CD4-positive, alpha-beta T cell treated with Interleukin-2 at 100 ng/mL for 4 hours (primary cell): ENCODE results near the gene ACAD8.

Experiments
- DNase-seq: peaks from one replicate; pipeline ENCODE4 v3.0.0-alpha.2; 2020; ENCODE audit warnings: low spot score

ACAD8 gene

DNA sequence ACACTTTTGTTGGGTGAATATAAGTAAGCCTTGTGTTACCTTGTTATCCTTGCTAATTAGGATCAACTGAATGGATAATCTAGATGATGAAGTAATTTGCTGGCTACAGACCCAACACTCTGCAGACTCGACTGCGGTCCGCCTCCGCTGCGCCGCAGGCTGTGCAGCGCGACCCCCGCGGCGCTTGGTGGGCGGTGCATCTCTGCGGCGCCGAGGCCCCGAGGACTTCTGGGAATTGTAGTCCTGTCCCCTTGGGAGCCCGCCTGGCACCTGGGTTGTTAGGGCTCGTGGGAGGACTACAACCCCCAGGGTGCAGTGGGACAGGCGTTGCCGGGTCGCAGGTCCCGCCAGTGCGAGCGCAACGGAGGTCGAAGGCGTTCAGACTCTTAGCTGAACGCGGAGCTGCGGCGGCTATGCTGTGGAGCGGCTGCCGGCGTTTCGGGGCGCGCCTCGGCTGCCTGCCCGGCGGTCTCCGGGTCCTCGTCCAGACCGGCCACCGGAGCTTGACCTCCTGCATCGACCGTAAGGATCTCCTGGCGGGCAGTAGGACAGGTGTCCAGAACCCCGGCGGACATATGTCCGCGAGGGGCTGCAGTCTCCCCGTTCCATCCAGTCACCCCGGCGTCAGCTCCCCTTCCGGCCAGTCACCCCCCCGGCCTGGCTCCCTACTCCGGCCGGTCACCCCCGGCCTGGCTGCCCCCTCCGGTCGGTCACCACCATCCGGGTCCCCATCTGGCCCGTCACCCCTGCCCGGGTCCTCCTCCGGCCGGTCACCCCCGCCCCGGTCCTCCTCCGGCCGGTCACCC is at the start of gene ACAD8, which contains the start of gene THYN1:
TSS of gene ACAD8 (plus strand) at position 381 of the 806 bp plus-strand sequence. CDS start at position 414, 33 bp downstream.
TSS of gene THYN1 (minus strand) at position 165 of the 806 bp plus-strand sequence. CDS start 470 bp downstream, outside the sequence.
- DNase-seq = peak; percentile 97

DNA sequence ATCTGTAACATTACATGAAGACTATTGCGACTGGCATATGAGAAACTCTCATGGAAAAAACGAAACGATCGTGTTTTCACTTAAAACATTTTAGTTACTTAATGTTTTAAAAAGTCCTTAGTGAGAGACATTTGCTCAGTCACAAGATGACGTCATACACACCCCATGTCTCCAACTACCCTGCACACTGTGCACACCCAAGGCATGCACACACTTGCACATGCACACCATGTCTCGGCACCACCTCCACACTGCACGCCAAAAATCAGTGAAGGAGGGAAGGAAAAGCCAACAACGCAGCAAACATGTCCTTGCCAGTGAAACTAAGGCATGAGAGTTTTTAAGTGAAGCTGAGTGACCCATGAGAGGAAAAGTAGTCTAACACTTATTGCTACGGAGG is 47.6 kb upstream of the ACAD8 start:
- no peak for DNase-seq

DNA sequence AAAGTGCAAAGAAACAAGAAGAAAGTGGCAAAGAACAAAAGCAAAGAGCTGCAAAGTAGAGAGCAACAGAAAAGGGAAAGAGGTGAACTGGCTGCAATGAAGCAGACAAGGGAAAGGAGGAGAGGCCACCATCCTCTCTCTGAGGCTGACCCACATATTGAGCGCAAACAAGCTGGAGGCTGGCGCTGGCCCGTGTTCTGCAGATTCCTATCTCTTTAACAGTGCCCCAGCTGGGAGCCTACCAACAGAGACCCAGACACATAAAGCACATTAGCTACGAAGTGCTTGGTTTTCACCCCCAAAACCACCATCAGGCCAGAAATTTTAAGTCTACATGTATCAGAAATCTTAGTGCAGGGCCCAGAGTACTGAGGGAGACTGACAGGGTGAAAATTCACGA is 47.2 kb upstream of the ACAD8 start:
- DNase-seq = no peak

DNA sequence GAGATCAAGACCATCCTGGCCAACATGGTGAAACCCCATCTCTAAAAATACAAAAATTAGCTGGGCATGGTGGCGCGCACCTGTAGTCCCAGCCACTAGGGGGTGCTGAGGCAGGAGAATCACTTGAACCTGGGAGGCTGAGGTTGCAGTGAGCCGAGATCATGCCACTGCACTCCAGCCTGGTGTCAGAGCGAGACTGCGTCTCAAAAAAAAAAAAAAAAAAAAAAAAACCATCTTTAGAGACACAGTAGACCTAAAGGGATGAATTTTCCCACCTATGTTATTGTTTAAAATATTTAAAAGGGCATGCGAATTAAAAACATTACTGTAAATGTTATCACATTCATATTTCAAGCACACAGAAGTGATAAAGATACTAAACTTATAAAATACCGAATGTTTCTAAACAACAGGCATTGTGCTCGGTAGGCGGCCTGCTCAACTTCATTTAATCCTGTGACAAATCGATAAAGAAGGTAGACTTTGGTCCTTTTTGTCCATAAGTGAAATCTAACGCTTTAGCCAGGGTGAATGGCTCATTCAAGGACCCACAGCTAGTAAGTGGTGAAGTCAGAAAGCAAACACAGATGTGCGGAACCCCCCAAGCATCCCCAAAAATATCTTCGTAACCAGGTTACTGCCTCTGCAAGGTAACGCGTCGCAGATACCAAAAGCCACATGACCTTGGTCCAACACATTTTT is 45.7 kb upstream of the ACAD8 start:
- peak; percentile 65 for DNase-seq

DNA sequence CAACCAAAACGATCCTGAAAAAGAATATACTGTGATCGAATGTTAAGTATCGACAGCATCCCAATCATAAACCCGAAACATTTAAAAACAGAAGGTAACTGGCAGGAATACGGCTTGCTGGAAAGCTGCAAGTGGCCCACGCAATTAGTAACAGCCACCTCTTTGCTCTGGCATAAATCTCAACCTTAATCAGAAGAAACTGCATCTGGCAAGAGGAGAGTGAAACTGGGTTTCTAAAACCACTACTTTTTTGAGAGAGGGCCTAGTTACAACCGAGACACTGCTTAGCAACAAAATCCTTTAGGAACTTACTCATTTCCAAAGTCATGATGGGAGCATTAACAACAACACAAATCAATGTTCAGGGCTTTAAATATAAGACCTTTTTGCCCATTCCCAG is 37.5 kb upstream of the ACAD8 start:
- no peak for DNase-seq

DNA sequence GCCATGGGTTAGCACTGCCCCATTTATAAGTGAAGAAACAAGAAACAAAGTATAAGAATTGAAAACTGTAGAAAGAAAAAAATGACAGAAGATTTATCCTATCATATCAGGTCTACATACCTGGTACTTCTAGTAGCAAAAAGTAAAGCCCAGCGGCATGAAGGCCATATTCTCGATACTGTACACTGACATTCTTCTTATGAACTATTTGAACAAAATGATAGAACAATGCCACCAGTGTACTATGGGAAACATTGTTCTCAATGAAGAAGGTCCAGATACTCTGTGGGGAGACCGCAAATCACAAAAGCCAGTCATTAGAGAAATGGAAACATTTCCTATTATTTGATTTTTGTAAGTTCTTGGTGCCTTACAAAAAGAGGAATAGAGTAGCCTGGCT is 36.6 kb upstream of the ACAD8 start:
- DNase-seq = no peak

DNA sequence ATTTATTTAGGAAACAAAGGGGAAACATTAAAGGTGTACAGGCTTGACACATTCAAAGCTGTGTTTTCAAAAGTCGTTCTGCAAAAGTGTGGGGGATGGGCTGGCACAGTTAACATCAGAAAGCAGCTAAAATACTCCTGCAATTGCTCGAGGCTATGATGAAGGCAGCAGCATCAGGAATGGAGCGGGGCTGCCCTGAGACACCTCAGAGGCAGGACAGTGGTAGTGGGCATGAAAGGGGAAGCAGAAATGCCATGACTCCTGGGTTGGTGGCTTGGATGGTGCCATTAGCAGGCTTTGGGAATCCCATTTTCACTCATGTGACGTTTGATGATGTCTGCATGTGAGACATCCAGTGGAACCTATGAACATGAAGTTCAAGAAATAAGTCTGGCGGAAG is 30.2 kb upstream of the ACAD8 start:
- no peak for DNase-seq

DNA sequence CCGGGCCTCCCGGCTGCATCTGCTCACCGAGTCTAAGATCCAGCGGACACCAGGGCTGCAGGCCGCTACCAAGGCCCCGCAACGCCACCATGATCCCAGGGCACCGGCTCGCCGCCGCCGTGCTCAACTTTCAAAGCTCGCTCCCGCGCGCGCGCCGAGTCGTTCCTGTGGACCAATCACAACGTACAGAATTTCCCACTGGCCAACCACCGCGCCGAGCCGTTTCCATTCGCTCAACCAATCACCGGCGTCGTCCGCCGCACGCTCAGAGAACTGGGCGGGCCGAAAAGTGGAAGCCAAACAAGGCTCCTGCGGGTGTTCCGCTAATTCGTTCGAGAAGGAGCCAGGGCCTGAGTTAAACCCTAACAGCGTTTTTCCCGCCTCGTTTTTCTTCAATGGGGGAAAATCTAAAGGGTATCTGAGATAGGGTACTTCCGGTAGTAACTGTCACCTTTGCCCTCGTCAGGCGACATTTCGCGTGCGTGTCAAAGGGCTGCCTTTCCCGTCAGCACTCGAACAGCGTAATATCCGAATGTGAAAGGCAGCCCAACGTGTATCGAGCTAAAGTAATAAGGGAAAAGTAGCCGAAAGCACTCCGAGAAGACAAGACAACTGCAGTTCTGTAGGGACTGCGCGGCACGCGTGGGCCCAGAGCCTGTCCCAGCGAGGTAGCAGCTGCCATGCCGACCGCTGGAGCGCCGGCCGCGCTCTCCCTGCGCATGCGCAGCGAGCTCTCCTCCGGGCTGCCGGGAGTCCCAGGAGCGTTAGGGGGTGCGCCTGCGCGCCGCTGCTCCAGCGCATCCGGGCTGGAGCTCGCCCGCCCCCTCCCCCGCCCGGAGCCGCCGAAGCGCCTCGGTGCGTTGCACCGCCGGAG is 29.3 kb upstream of the ACAD8 start, which contains the start of the genes NCAPD3 and VPS26B:
TSS of gene NCAPD3 (minus strand) at position 132 of the 874 bp plus-strand sequence. CDS start at position 91, 41 bp downstream.
TSS of gene VPS26B (plus strand) at position 836 of the 874 bp plus-strand sequence. CDS start 452 bp downstream, outside the sequence.
- peak; percentile 95 for DNase-seq

DNA sequence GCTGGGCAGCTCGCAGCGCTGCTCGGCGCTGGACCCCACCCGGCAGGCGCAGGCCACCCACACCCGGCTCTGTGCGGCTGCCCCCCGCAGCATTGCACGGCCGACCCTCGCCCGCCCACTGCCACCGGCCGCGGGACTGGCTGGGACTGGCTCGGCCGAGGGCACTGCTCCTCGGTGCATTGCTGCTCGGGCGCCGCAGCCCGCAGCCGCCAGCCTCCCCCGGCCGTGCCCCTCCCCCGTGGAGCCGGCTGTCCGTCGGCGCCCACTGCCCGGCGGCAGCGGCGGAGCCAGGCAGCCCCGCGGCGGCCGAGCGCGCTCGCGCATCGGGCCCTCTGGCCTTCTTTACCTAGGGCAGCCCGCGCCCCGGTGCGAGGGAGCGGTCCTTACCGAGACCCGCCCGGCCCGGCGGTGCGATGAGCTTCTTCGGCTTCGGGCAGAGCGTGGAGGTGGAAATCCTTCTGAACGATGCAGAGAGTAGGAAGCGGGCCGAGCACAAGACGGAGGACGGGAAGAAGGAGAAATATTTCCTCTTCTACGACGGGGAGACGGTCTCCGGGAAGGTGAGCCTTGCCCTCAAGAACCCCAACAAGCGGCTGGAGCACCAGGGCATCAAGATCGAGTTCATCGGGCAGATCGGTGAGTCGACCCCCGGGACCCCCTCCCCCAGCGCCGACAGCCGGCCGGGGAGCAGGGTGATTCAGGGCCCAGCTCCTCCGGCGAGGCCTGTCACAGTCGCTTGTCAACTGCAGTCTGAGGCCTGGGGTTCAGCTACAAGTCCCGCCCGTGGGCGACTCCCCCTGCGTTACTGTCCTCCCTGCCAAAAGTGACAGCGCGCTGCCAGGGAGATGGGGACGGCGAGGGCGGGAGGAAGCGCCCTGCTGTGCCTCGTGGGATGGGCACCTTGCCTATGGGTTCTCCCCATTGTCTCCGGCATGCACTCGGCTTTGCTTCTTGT is 28.4 kb upstream of the ACAD8 start:
- DNase-seq = peak; percentile 37

DNA sequence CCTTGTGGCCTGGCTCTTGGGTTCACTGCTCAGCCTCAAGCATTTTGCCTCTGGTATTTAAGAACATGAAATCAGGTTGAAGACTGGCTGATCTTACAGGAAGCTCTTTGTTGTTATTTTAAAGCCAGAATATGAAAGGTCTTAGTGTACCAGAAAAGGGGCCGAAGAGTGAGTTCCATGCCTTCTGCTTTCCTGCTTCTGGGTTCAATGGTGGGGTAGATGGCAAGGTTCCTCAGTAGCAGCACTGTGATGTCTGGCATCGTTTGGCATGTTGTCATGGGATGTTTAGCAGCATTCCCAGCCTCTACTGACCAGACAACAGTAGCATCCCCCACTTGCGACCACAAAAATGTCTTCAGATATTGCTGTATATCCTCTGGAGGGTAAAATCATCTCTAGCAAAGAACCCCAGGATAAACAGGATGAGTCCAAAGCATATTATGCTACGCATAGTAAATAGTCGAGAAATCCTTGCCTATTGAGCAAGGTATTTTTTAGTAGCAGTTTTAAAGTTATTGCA is 26.5 kb upstream of the ACAD8 start:
- DNase-seq = no peak

DNA sequence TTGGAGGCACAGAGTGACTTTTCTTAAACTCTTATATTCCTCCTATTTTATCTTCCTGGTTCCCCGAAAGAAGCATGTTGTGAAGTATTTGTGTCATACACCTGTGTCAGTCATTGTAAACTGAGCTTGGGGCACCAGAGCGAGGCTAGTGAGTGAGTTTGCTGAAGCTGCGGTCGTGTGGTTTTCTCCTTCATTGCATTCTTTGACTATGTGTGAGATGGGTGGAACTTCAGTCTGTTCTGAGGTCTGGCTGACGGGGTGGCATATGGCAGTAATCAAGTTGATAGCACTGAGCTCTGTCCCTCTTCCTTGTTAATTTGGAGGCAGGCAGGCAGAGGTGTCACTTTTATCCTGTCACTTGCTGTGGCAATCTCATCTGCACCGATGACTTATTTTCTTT is 24.7 kb upstream of the ACAD8 start:
- DNase-seq = peak; percentile 47

DNA sequence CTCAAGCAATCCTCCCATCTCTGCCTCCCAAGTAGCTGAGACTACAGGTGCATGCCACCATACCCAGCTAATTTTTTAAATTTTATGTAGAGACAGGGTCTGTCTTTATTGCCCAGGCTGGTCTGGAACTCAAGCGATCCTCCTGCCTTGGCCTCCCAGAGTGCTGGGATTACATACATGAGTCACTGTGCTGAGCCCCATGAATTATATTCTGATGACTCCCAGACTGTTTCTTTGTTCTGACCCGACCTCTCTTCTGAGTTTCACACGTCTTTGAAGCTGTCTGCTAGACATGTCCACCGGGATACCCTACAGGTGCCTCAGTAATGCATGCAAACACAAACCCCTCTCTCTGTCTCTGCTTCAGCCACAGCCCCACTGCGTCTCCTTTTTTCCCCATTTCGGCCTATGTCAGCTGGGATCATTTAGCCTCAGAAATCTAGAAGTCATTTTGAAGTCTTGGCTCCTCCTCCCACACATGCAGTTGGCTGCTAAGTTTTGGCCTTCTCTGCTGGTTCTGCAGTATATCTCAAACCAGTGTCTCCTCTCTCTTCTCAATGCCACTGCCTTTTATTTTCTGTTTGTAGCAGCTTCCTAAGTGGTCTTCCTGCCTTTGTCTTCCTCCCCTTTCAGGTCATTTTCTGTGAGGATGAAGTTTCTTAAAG is 24.1 kb upstream of the ACAD8 start:
- no peak for DNase-seq

DNA sequence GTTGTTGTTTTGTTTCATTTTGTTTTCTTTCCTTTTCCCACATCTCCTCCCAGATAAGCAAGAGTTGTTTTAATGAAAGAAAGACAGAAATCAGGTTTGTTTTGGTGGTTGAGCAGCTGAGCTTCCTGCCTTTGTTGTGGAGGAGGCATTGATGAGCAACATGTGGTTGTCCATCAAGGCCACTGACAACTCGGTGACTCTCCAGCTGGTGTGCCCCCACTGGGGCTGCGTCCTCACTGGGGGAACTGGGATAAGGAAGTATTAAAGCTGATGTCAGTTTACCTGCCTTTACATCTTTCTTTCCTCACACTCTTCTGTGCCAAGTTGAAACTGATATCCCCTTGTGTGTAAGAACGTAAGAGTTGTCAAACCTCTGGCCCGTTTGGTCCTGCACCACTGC is 23.0 kb upstream of the ACAD8 start:
- no peak for DNase-seq

DNA sequence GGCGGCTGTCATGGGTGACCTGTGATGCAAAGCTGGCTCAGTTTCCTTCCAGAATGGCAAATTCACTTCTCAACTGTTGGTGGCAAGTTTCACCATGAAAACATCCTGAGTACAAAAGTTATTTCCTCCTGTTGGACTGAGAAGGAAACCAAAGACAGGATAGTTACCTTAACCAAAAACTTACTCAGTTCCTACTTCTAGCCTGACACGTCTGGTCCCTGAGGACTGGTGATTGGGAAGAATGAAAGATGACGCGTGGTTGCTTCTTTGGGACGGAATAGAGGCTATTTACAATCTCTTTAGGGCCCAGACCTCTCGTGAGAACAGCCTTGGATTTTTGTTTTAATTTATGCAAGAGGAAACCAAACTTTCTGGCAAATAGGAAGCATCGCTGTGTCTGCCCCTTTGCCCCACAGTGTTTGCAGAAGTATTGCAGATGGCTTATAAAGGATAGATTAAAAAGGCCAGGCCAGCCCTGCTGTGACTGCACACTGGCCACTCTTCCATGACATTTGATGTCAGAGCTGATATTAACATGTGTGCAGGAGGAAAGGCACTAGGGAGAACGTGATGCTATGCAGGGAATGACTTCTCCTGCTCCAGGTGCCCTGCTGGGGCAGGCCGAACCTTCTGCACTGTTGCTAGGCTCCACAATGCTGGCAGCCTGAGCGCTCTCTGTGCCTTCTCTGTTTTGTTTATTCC is 21.3 kb upstream of the ACAD8 start:
- DNase-seq = no peak

DNA sequence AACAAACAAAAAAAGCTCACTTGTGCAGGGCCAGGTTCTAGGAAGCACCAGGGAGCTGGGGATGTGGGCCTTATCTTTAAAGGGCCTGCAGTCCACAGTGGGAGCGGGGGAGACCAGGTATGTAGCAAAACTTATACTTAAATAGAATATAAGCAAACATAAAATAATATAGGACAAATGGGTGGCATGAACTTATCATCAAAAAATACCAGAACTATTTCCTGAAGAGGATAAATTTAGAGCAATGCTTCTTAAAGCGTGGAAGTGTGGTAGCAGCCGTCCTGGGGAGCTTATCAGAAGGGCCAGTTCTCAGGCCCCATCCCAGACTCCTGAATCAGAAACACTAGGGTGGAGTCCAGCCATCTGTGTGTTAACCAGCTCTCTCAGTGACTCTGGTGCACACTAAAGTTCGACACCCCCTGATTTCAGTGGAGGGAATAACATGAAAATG is 19.6 kb upstream of the ACAD8 start:
- DNase-seq = no peak

DNA sequence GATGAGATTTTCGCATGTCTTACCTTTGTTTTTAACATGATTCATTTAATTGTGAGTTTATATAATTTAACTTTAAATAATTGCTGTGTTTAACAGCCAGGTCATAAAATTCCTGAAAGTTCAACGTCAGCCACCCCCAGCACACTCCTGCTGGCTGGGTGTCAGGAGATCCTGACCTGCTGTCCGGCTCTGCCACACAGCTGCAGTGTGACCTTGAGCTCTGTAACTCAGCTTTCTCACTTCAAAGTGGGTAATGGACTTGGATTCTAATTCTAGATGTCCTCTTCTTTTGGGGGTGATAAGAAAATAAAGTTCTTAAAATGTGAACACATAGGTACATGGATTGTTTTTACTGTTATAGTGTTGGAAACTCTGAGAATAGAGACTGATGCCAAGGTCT is 18.0 kb upstream of the ACAD8 start:
- DNase-seq = no peak

DNA sequence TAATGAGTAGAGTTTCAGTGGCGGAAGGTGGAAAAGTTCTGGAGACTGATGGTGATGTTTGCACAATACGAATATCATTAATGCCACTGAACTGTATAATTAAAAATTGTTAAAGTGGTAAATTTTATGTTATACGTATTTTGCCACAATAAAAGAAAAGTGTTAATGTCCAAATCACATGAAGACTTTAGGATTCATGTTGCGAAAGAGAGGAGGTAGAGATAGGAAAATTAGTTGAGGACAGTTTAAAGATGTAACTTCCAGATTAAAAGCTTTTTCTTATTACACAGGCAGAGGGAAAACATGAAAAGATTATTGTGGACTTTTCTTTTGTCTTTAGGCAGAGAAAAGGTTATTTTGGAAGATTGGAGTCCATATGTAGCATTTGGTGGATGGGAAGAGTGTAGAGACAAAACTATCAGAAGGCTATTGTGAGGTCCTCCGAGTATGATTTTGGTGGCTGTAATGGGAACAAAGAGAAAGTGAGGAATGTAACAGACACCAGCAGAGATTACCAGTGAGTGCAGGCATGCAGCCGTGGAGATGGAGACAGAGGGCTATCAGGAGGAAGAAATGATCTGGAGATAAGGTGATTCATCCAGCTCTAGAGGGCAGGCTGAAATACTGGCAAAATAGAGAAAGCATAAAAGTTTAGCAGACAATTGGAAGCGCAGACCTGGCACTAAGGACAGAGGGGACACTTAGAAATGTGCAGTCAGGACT is 16.4 kb upstream of the ACAD8 start:
- no peak for DNase-seq

DNA sequence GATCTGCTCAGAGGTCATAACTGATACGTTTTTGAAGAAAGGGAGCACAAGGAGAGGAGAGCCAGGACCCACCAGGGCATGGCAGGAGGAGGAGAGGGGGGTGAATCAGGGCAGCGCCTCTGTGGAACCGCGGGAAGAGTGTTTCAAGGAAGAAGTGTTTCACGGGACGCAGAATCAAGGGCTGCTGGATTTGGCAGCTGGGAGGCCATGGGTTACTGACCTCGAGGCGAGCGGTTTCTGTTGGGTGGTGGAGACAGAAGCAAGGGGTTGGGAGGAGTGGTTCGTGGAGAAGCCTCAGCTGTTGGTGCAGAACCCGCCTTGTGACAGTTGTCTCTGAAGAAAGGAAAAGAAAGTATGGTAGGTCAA is 15.8 kb upstream of the ACAD8 start:
- DNase-seq = no peak

DNA sequence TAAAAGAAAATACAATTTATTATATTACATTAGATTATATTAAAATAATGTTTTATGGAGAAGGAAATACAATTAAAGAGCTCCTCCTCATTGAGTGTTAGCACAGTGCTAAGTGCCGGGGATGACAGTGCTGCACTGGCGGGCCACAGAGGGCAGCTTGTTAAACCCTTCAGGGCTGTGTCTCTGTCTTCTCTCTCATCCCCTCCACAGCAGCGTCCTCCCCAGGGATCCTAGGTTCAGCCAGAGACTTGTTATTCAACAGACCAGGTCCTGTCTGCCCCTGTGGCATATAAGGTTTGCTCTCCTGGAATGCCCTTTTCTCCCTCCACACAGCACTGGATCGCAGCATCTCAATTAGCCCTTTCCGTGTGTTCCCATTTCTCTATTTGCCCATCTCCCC is 14.4 kb upstream of the ACAD8 start:
- DNase-seq = no peak
